Vein endothelial cell (primary cell): ENCODE results near the gene PRR7. TPM values are rescaled to one million over a fixed set of nuclear protein-coding genes. Genes with fewer than 3 reads are reported as not detected.

Experiments used
- total RNA-seq: library from RNA; depleted of rRNA; stranded (reverse); fragments of >200 nt; gene quantifications from 2 replicates; pipeline ENCODE4 v1.2.3, GENCODE V29; 2012

Gene PRR7, protein sequence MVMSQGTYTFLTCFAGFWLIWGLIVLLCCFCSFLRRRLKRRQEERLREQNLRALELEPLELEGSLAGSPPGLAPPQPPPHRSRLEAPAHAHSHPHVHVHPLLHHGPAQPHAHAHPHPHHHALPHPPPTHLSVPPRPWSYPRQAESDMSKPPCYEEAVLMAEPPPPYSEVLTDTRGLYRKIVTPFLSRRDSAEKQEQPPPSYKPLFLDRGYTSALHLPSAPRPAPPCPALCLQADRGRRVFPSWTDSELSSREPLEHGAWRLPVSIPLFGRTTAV
- 10.3 and 21.2 TPM in 2 replicates for total RNA-seq

DNA sequence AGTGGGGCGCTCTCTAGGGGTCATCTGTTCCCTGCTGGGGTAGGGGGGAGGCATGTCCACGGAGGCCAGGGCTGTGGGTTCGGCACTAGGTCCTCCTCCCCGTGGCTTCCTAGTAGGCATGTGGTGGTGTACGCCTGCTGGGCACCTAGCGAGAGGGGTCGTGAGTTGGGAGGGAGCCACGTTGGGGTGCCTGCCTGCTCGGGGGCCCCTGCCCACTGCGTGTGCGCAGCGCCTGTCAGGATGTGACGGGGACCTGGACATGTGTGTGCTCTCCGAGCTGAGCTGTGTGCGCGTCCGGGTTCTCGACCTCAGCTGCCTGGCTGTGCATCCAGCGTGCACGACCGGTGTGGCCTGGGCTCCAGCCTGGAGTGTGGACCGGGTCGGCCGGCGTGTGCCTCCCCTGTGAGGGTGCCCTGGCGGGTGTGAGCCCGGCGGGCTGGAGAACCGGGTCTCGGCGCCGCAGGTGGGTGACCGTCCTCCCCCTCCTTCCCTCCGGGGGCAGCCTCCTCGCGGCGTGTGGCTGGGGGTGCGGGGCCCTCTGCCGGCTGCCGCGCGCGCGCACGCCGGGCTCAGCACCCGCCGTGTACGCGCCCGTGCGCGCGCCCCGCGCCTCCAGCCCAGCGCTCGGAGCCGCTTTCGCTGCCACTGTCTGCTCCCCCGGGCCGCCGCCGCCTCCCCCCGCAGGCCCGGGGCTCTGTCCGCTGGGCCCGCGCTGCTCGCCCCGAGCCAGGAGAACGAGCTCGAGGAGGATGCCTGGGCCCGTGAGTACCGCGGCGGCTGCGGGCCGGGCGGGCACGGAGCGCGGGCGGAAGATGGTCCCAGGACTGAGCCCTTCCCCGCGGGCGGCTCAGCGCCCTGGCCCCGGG, at the start of gene PRR7:
Gene PRR7, plus strand, starts transcription at position 615 of the 866 bp plus-strand sequence. CDS start 8,254 bp downstream, outside the sequence.

DNA sequence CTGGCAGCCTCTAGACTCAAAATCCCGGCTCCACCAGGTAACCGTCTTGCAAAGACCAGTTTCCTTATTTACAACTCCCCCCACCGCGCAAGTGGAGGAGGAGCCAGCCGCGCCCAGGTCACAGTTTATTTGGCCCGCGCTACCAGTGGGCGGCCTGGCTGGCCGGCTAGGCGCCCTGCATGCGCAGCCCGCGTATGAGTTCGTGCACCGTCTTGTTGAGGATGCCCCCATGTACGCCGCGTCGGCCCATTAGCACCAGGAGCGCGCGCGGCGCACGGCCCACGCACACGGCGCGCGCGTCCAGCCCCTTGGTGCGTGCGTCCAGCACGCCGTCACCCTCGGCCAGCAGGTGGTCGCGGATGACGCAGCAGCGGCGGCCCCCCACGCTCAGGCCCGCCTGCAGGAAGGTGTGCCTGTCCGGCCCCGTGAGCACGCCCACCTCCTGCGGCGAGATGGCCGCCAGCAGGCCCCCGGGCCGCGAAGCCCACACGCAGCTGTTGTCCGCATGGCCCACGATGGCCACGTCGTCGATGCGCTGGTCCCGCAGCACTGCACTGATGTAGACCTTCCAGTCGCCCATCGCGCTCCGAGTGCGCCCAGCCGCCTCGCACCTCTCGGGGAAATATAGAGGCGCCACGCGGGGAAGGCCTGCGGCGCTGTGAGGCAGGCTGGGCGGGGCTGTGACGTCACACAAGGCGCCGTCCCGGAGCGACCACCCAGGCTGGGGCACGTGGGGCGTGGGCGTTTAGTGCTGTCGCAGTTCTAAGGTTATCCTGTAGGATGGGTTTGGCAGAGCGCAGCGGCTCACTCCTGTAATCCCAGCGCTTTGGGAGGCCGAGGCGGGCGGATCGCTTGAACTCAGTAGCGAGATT, 46.4 kb upstream of the PRR7 start, which contains the start of gene PFN3:
Gene PFN3, minus strand, starts transcription at position 665 of the 872 bp plus-strand sequence. Its CDS starts 85 bp downstream, at position 580.

DNA sequence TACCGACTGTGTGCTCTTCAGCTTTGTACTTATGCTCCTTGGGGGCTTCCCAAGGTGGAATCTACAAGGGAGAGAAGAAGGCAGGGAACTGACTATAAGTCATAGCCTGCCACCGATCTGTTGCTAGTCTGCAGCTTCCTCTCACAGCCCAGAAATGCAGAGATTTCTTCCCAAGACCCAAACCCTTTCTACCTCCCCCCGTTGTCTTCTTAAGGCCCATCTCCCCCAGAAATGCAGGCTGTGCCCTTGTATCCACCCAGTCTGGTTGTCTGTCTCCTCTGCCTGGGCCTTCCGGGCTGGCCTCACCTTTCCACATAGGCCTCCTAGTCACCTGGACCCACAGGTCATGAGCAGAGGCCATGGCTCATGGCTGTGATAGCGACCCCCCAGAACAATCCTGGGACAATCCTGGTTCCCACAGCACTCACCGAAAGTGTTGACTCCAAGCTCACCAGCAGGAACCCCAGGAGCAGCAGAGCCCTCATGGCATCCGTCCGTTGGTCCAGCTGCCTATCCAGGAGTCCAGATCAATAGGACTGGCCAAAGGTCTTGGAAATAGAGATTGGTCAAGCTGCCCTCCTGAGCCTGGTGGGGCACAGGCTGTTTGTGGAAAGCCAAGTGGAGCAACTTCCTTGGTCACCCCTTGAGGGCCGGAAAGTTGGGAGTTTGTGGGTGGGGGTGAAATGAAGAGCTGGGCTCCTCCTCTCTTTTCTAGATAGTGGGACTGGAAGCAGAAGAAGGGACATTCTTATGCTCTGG, 37.4 kb upstream of the PRR7 start, which contains the start of gene F12:
Gene F12, minus strand, starts transcription at position 522 of the 759 bp plus-strand sequence. Its CDS starts 37 bp downstream, at position 485.

DNA sequence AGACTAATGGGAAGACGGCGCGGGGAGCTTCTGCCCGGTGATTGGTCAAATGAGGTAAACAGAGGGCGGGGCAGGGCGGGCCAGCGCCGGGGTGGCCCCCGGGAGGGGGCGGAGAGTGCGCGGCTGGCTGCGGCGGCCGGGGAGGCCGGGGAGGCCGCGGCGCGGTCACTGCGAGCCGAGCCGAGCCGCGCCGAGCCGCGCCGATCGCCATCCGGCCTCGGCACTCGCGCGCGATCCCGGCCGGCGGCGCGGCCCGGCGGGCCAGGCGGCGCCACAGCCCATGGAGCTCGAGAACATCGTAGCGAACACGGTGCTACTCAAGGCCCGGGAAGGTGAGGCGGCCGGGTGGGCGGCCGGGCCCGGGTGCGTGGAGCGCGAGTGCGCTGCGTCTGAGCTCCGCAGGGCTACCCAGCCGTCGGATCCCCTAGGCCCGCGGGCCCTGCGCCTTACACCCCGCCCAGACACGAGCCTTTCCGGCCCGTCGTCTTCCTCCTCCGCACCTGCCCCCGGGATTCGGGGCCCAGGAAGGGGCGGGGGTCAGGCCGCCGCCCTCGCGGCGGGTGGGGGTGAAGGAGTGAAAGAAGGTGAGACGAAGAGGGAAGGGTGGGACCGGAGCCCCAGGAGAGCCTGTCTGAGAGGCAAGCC, 19.9 kb upstream of the PRR7 start, which contains the start of gene GRK6:
Gene GRK6, plus strand, starts transcription at position 111 of the 645 bp plus-strand sequence. Its CDS starts 170 bp downstream, at position 281.

DNA sequence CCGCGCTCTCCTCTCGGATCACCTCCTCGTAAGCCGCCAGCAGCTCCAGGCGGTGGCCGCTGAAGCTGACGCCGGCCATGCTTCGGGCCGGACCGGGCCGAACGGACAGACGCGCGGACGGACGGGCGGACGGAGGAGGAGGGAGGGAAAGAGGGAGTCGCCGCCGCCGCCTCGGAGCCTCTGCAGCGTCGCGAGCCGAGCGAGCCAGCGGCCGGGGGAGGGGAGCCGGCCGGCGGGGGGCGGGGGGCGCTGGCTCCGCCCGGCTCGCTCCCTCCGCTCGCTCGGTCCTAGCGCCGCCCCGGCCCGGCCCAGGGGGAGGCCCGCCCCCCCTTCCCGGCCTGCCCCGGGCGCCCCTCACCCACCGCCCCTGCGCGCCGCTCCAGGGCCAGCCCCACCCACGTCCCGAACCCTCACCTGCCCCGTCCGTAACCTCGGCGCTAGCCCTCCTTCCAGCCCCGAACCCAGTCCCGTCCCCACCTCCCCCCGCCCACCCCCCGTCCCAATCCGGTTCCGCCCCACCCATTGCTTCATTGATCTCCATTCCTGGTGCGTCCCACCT, 26.9 kb downstream of the PRR7 start, which contains the start of gene DBN1:
Gene DBN1, minus strand, starts transcription at position 192 of the 559 bp plus-strand sequence. Its CDS starts 113 bp downstream, at position 79.

DNA sequence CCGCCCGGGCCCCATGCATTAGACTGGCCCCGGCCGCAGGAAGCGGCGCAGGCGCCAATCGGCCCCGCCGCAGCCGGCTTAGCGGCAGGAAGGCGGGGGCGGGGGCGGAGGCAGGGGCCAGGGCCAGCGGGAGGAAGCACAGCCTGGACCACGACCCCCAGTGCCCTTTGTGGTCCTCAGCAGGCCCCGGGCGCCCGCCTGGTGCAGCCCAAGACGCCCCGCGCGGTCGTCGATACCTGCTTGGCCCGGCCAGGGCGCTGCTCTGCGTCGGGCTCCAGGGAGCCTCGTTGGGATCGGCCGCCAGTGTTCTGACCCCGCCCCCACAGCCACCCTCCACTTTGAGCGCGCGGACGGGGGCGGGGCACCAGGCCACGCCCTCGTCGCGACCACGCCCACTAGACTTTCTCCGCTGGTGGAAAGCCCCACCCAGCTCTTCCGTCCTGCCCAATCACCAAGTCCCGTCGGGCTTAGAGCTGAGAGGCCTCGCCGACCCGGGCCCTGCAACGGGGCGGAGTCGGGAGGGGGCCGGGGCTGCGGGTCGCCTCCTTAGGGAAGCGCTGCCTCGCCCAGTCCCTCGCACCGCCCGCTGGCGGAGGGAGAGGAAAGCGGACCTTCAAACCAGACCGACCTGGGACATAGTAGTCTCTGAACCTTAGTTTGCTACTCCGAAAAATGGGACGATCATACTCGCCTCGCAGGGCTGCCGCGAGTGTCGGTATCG, 50.8 kb downstream of the PRR7 start, which contains the start of gene PDLIM7:
Gene PDLIM7, minus strand, starts transcription at position 313 of the 721 bp plus-strand sequence. CDS start 1,092 bp downstream, outside the sequence.

Other genes starting within 250 kb of the PRR7 start
- gene RAB24, start 143.1 kb upstream of the PRR7 start, total RNA-seq = 11.1 and 15.0 TPM in 2 replicates
- gene PRELID1, start 143.0 kb upstream of the PRR7 start, total RNA-seq = 178 and 203 TPM in 2 replicates
- gene MXD3, start 134.9 kb upstream of the PRR7 start, total RNA-seq = 5.9 and 6.2 TPM in 2 replicates
- 274 and 342 TPM in 2 replicates for gene LMAN2, start 95.1 kb upstream of the PRR7 start, total RNA-seq
- 5.2 and 10.0 TPM in 2 replicates for gene RGS14, start 88.9 kb upstream of the PRR7 start, total RNA-seq
- not detected in 2 replicates for gene SLC34A1, start 62.4 kb upstream of the PRR7 start, total RNA-seq
- not detected in 2 replicates for gene PFN3, start 46.2 kb upstream of the PRR7 start, total RNA-seq
- 0.57 and 1.6 TPM in 2 replicates for gene F12, start 37.2 kb upstream of the PRR7 start, total RNA-seq
- 26.8 and 27.4 TPM in 2 replicates for gene GRK6, start 20.1 kb upstream of the PRR7 start, total RNA-seq
- 289 and 291 TPM in 2 replicates for gene DBN1, start 26.8 kb downstream of the PRR7 start, total RNA-seq
- 142 and 235 TPM in 2 replicates for gene PDLIM7, start 50.8 kb downstream of the PRR7 start, total RNA-seq
- 3.3 and 4.0 TPM in 2 replicates for gene DOK3, start 63.0 kb downstream of the PRR7 start, total RNA-seq
- 76.0 and 80.7 TPM in 2 replicates for gene DDX41, start 70.1 kb downstream of the PRR7 start, total RNA-seq
- gene FAM193B, start 107.7 kb downstream of the PRR7 start, total RNA-seq = 25.3 and 30.1 TPM in 2 replicates
- 124 and 141 TPM in 2 replicates for gene TMED9, start 145.4 kb downstream of the PRR7 start, total RNA-seq
- 36.1 and 45.1 TPM in 2 replicates for gene B4GALT7, start 153.3 kb downstream of the PRR7 start, total RNA-seq